Calu3 (cell line): Measurements from ENCODE around the gene BCAS1. TPM values are rescaled to one million over a fixed set of nuclear protein-coding genes. Genes with fewer than 3 reads are reported as not detected.
A peak's percentile ranks its signal among the peaks of the same experiment; 100 is the strongest.

Experiments
- BruUV-seq: library from RNA; stranded (reverse); fragments of 400-500 nt; replicated peaks from 2 replicates; lab custom pipeline; 2021; lab: Mats Ljungman, UMichigan
- CTCF ChIA-PET: fragments of 300-600 bp; sonication (Branson Sonifier 250); formaldehyde crosslinking; loops from one replicate; lab custom pipeline; 2022; ENCODE audit warnings: antibody characterized with exemption; lab: Charles Lee
- DNase-seq: peaks from one replicate; pipeline ENCODE4 v3.0.0; 2022
- H3K27ac Mint-ChIP-seq: one replicate; pipeline ENCODE4 v1.8.0; 2022; ENCODE audit warnings: mixed read lengths; ENCODE audit not compliant: unreplicated experiment
- H3K27me3 Mint-ChIP-seq: one replicate; pipeline ENCODE4 v1.8.0; 2022; ENCODE audit warnings: mixed read lengths; ENCODE audit not compliant: unreplicated experiment
- H3K36me3 Mint-ChIP-seq: one replicate; pipeline ENCODE4 v1.8.0; 2022; ENCODE audit warnings: mild to moderate bottlenecking, moderate library complexity, mixed read lengths; ENCODE audit not compliant: insufficient read depth, unreplicated experiment
- H3K4me1 Mint-ChIP-seq: one replicate; pipeline ENCODE4 v1.8.0; 2022; ENCODE audit warnings: mild to moderate bottlenecking, low read depth, mixed read lengths; ENCODE audit not compliant: unreplicated experiment
- H3K4me3 Mint-ChIP-seq: one replicate; pipeline ENCODE4 v1.8.0; 2022; ENCODE audit warnings: mild to moderate bottlenecking, low read depth, moderate library complexity, mixed read lengths; ENCODE audit not compliant: unreplicated experiment
- H3K9me3 Mint-ChIP-seq: one replicate; pipeline ENCODE4 v1.8.0; 2022; ENCODE audit warnings: low read depth, mixed read lengths; ENCODE audit not compliant: unreplicated experiment
- CTCF ChIP-seq: fragments of 200-600 bp; IDR thresholded peaks from one replicate; pipeline ENCODE4 v1.8.0; 2022; ENCODE audit warnings: antibody characterized with exemption; ENCODE audit not compliant: unreplicated experiment
- intact Hi-C: fragments of 100-400 bp; cut with micrococcal nuclease; formaldehyde crosslinking; loops from one replicate; pipeline ENCODE4 v1.10.0; 2022; ENCODE audit not compliant: unreplicated experiment
- total RNA-seq: library from RNA; stranded (reverse); gene quantifications from 2 replicates; pipeline ENCODE4 v1.2.3, GENCODE V29; 2022

BCAS1 gene
- total RNA-seq, 1 experiment from 2014 or later = 11.1 TPM

- H3K9me3 Mint-ChIP-seq = peaks cover 7% of the 10 kb centered on the region
- no peak for DNase-seq
- TF ChIP-seq CTCF = peak; percentile 14
- H3K36me3 Mint-ChIP-seq = peaks cover 14% of the 10 kb centered on the region
- no TSS peak for BruUV-seq
- peak overlapping the region; percentile 71 for H3K4me3 Mint-ChIP-seq
- H3K4me1 Mint-ChIP-seq = peaks cover 50% of the 10 kb centered on the region
- H3K27me3 Mint-ChIP-seq = no peaks in the 10 kb centered on the region
- intact Hi-C loops = loop anchor here (1.0 to 5.0 kb wide), 6 partner anchors 45 to 336 kb away; no protein-coding TSS in a partner anchor
- CTCF ChIA-PET = interaction anchor here (0.5 to 4.6 kb wide), 29 partner anchors 9 to 335 kb away, joined by 3 to 60 read pairs (median 8); no protein-coding TSS in a partner anchor
- H3K27ac Mint-ChIP-seq = peak overlapping the region; percentile 90
Measured at GRCh38 chr20:53914781-53915445, 155.5 kb downstream of the BCAS1 start.

GRCh38 chr20:53914091-53914780, 156.2 kb downstream of the BCAS1 start:
- Mint-ChIP-seq H3K27me3 (no peaks in the 10 kb centered on the region), H3K9me3 (peaks cover 7% of the 10 kb centered on the region), H3K4me3 (peak overlapping the region; percentile 71), H3K36me3 (peaks cover 14% of the 10 kb centered on the region), H3K4me1 (peaks cover 50% of the 10 kb centered on the region), H3K27ac (peak overlapping the region; percentile 90)
- intact Hi-C loops = loop anchor here (2.0 kb wide), 2 partner anchors 127 to 177 kb away; no protein-coding TSS in a partner anchor
- BruUV-seq = no TSS peak
- peak; percentile 43 for DNase-seq
- no peak for TF ChIP-seq CTCF
- CTCF ChIA-PET = interaction anchor here (0.5 to 4.6 kb wide), 17 partner anchors 10 to 332 kb away, joined by 3 to 60 read pairs (median 8); no protein-coding TSS in a partner anchor

GRCh38 chr20:53911301-53911700, 159.1 kb downstream of the BCAS1 start:
- Mint-ChIP-seq H3K4me3 (no peak overlapping the region), H3K9me3 (peaks cover 9% of the 10 kb centered on the region), H3K27me3 (no peaks in the 10 kb centered on the region), H3K4me1 (peaks cover 42% of the 10 kb centered on the region), H3K27ac (no peak overlapping the region), H3K36me3 (peaks cover 15% of the 10 kb centered on the region)
- no peak for TF ChIP-seq CTCF
- BruUV-seq = no TSS peak
- intact Hi-C loops = no loop called here
- CTCF ChIA-PET = interaction anchor here (1.0 kb wide), 1 partner anchor 10 kb away, joined by 3 read pairs; no protein-coding TSS in a partner anchor
- DNase-seq = no peak

GRCh38 chr20:53910351-53911002, 159.9 kb downstream of the BCAS1 start:
- no peak overlapping the region for H3K4me3 Mint-ChIP-seq
- no peak overlapping the region for H3K27ac Mint-ChIP-seq
- DNase-seq = no peak
- no peak for TF ChIP-seq CTCF
- intact Hi-C loops = no loop called here
- peaks cover 9% of the 10 kb centered on the region for H3K9me3 Mint-ChIP-seq
- no TSS peak for BruUV-seq
- peaks cover 42% of the 10 kb centered on the region for H3K4me1 Mint-ChIP-seq
- CTCF ChIA-PET = no interaction called here
- H3K36me3 Mint-ChIP-seq = peaks cover 15% of the 10 kb centered on the region
- no peaks in the 10 kb centered on the region for H3K27me3 Mint-ChIP-seq
